Measurements from ENCODE around the gene ARHGAP10. TPM values are rescaled to one million over a fixed set of nuclear protein-coding genes. Genes with fewer than 3 reads are reported as not detected.

ARHGAP10 gene
- total RNA-seq, 1 experiment from 2014 or later, result 11.7 TPM

DNA sequence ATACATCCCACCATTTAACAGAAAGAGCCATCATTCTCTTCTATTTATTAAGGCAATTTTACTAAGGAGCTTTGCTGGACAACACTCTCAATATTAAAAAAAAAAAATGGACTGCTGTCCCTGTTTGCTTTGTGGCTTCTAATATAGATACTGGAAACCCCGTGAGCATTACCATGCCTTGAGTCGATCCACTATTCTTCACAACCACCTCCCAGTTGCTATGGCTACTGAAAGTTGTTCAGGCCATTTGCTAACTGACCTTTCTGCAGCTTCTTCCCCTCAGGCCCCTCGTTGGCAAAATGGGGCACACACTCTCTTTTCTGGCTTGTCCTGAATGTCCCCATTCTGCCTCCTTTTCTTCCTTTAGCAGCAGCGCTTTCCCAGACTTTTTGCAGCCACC lies 369.9 kb downstream of the ARHGAP10 start:
- BruUV-seq (replicated peaks), result no TSS peak
- no peaks in the 10 kb centered on the region for H3K9me3 ChIP-seq (ENCODE audit: control insufficient read depth, insufficient read depth, low read depth, low read length)
- H3K27ac ChIP-seq (ENCODE audit: low read length), result no peak overlapping the region
- DNase-seq (ENCODE audit: low read depth, low spot score) (no peak), ATAC-seq (no peak)
- peaks cover 2% of the 10 kb centered on the region; the same call in 1 of the 2 replicates for H3K27me3 ChIP-seq (ENCODE audit: control insufficient read depth, insufficient read depth, low read length)
- intact Hi-C loops (cut with micrococcal nuclease; ENCODE audit: unreplicated experiment), result no loop called here
- H3K36me3 ChIP-seq (ENCODE audit: control insufficient read depth, insufficient read depth, low read length), result no peaks in the 10 kb centered on the region
- TF ChIP-seq SIN3A (IDR thresholded peaks at IDR 0.05; ENCODE audit: borderline replicate concordance, insufficient read depth, low read depth, low read length) (no peak), TCF7L2 (IDR thresholded peaks at IDR 0.05; ENCODE audit: low read depth, low read length) (no peak), POLR2AphosphoS5 (IDR thresholded peaks at IDR 0.05; ENCODE audit: low read depth, low read length) (no peak)
- TF ChIP-seq, protein P1, sequence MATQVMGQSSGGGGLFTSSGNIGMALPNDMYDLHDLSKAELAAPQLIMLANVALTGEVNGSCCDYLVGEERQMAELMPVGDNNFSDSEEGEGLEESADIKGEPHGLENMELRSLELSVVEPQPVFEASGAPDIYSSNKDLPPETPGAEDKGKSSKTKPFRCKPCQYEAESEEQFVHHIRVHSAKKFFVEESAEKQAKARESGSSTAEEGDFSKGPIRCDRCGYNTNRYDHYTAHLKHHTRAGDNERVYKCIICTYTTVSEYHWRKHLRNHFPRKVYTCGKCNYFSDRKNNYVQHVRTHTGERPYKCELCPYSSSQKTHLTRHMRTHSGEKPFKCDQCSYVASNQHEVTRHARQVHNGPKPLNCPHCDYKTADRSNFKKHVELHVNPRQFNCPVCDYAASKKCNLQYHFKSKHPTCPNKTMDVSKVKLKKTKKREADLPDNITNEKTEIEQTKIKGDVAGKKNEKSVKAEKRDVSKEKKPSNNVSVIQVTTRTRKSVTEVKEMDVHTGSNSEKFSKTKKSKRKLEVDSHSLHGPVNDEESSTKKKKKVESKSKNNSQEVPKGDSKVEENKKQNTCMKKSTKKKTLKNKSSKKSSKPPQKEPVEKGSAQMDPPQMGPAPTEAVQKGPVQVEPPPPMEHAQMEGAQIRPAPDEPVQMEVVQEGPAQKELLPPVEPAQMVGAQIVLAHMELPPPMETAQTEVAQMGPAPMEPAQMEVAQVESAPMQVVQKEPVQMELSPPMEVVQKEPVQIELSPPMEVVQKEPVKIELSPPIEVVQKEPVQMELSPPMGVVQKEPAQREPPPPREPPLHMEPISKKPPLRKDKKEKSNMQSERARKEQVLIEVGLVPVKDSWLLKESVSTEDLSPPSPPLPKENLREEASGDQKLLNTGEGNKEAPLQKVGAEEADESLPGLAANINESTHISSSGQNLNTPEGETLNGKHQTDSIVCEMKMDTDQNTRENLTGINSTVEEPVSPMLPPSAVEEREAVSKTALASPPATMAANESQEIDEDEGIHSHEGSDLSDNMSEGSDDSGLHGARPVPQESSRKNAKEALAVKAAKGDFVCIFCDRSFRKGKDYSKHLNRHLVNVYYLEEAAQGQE (IDR thresholded peaks at IDR 0.05; ENCODE audit: insufficient read depth in 1 of 2, low read depth in 2 of 2, low read length in 1 of 2), result no peak
- TF ChIP-seq, protein P2, sequence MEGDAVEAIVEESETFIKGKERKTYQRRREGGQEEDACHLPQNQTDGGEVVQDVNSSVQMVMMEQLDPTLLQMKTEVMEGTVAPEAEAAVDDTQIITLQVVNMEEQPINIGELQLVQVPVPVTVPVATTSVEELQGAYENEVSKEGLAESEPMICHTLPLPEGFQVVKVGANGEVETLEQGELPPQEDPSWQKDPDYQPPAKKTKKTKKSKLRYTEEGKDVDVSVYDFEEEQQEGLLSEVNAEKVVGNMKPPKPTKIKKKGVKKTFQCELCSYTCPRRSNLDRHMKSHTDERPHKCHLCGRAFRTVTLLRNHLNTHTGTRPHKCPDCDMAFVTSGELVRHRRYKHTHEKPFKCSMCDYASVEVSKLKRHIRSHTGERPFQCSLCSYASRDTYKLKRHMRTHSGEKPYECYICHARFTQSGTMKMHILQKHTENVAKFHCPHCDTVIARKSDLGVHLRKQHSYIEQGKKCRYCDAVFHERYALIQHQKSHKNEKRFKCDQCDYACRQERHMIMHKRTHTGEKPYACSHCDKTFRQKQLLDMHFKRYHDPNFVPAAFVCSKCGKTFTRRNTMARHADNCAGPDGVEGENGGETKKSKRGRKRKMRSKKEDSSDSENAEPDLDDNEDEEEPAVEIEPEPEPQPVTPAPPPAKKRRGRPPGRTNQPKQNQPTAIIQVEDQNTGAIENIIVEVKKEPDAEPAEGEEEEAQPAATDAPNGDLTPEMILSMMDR (IDR thresholded peaks at IDR 0.05), result no peak
- CTCF ChIA-PET, result no interaction called here
- no peaks in the 10 kb centered on the region for H3K4me1 ChIP-seq (ENCODE audit: control insufficient read depth, insufficient read depth, low read length)
- in situ Hi-C loops (cut with HindIII; ENCODE audit: low pct_unique_long_range_greater_than_20kb, low sequenced_read_pairs), result no loop called here
- H3K4me3 ChIP-seq (ENCODE audit: low read depth in 2 of 2, low read length in 2 of 2), result no peak overlapping the region
- POLR2A ChIA-PET, result no interaction called here

DNA sequence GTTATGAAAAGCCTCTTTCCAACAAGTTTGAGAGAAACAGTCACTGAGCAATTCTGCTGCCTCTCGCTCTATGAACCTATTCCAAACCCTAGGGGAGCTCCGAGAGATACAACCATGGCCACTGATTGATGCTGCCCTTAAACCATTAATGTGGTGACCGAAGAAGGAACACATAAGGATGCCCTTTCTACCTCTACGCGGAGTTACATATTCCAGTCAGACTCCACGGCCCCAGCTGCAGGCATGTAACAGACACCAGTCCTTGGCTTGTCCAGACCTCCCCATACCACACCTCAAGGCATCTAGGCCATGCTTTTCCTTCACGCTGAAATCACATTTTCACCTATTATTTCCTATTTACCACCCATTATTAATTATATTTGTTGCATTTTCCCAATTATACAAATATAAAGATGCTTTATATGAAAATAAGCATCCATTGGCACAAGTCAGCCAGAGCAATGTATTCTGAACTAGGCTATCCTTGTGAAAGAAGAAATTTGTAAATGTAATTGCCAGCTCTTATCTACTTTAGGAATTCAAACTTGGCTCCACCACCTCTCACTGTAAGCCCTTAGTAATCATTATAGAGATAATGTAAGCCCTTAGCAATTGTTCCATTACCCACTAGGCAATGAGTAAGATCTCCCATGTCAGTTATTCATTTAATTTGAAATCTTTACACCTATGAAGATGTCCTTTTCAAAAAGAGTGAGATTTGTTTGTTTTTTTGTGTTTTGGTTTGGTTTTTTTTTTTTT lies 371.9 kb downstream of the ARHGAP10 start:
- ChIA-PET POLR2A (no interaction called here), CTCF (no interaction called here)
- intact Hi-C loops (cut with micrococcal nuclease; ENCODE audit: unreplicated experiment), result no loop called here
- in situ Hi-C loops (cut with HindIII; ENCODE audit: low pct_unique_long_range_greater_than_20kb, low sequenced_read_pairs), result no loop called here
- H3K27me3 ChIP-seq (ENCODE audit: control insufficient read depth, insufficient read depth, low read length), result peaks cover 2% of the 10 kb centered on the region; the same call in 1 of the 2 replicates
- H3K36me3 ChIP-seq (ENCODE audit: control insufficient read depth, insufficient read depth, low read length), result no peaks in the 10 kb centered on the region
- no peak overlapping the region for H3K4me3 ChIP-seq (ENCODE audit: low read depth in 2 of 2, low read length in 2 of 2)
- no peaks in the 10 kb centered on the region for H3K4me1 ChIP-seq (ENCODE audit: control insufficient read depth, insufficient read depth, low read length)
- H3K9me3 ChIP-seq (ENCODE audit: control insufficient read depth, insufficient read depth, low read depth, low read length), result no peaks in the 10 kb centered on the region
- no peak overlapping the region for H3K27ac ChIP-seq (ENCODE audit: low read length)
- TF ChIP-seq, protein P1 (IDR thresholded peaks at IDR 0.05; ENCODE audit: insufficient read depth in 1 of 2, low read depth in 2 of 2, low read length in 1 of 2), result no peak
- no peak for TF ChIP-seq POLR2AphosphoS5 (IDR thresholded peaks at IDR 0.05; ENCODE audit: low read depth, low read length)
- no peak for TF ChIP-seq SIN3A (IDR thresholded peaks at IDR 0.05; ENCODE audit: borderline replicate concordance, insufficient read depth, low read depth, low read length)
- TF ChIP-seq, protein P2 (IDR thresholded peaks at IDR 0.05), result no peak
- TF ChIP-seq TCF7L2 (IDR thresholded peaks at IDR 0.05; ENCODE audit: low read depth, low read length), result no peak
- DNase-seq (ENCODE audit: low read depth, low spot score) (no peak), ATAC-seq (no peak)
- no TSS peak for BruUV-seq (replicated peaks)

All from Panc1 (cell line).